RWPE2 (cell line): ENCODE data around the gene KLF2.

Experiments used
- ATAC-seq: fragments of 200-7000 bp; cut with Tn5 transposase; 3 replicates; pipeline ENCODE4 v1.9.1; 2021; ENCODE audit warnings: low read depth
- DNase-seq: peaks from one replicate; pipeline ENCODE4 v3.0.0-alpha.2; 2020; ENCODE audit warnings: low spot score
- H3K27ac ChIP-seq: fragments of 450-650 bp; 2 replicates; pipeline ENCODE4 v1.5.1; 2017; ENCODE audit warnings: mild to moderate bottlenecking; ENCODE audit not compliant: poor library complexity, severe bottlenecking
- H3K27me3 ChIP-seq: fragments of 250-450 bp; sonication (Bioruptor Pico); 2 replicates; pipeline ENCODE4 v1.5.1; 2021; ENCODE audit warnings: mild to moderate bottlenecking, moderate library complexity; ENCODE audit not compliant: insufficient read depth, poor library complexity, severe bottlenecking
- H3K36me3 ChIP-seq: fragments of 250-450 bp; sonication (Bioruptor Pico); 2 replicates; pipeline ENCODE4 v1.5.1; 2020; ENCODE audit warnings: low read depth, mild to moderate bottlenecking, moderate library complexity
- H3K4me1 ChIP-seq: fragments of 250-450 bp; sonication (Bioruptor Pico); 2 replicates; pipeline ENCODE4 v1.5.1; 2021; ENCODE audit warnings: mild to moderate bottlenecking, moderate library complexity; ENCODE audit not compliant: insufficient read depth, poor library complexity, severe bottlenecking
- H3K4me3 ChIP-seq: fragments of 250-450 bp; sonication (Bioruptor Pico); 2 replicates; pipeline ENCODE4 v1.5.1; 2021; ENCODE audit warnings: mild to moderate bottlenecking, moderate library complexity; ENCODE audit not compliant: severe bottlenecking
- H3K9me3 ChIP-seq: fragments of 250-450 bp; sonication (Bioruptor Pico); 2 replicates; pipeline ENCODE4 v1.5.1; 2021; ENCODE audit warnings: mild to moderate bottlenecking, moderate library complexity; ENCODE audit not compliant: severe bottlenecking
- CTCF ChIP-seq: fragments of 450-650 bp; IDR thresholded peaks from one replicate; pipeline ENCODE4 v1.5.1; 2017; ENCODE audit warnings: mild to moderate bottlenecking, moderate library complexity; ENCODE audit not compliant: poor library complexity, severe bottlenecking

The KLF2 gene

DNA sequence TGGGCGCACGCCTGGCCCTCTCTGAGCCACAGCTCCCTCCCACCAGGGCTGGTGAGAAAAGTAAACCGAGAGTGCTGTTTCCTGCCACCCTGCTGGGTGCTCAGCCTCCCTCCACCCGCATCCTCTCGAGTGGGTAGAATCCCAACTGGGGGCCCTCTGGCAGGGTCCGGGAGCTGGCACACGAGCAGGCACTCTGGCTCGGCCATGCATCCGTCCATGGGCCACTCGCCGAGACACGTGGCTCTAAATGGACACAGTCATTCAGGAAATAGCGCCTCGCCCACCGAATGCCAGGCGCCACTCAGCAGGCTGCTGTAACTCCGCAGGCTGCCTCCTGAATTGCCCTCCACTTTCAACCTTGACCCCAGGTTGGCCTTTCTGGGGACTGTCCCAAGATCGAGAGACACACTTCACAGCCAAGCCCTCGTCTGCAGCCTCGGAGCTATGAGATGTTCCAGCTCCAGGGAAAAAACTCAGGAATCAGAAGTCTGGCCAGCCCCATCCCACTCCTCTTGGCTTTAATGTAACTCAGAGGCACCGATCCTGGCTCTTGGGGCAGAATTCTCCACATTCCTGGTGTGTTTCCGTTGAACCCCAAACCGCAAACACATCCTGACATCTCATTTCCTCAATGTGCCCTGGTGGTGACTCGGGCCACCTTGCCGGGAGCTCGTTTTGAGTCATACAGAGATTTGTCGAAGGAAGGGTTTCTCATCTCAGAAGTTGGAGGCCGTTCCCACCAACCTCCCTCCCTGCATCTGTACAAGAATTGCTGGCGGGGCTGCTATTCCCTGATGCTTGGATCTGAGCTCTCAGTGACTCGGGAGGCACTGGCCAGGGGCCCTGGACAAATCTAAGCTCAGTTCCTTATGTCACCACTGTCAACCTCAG, 14.1 kb downstream of the KLF2 start:
- Histone ChIP-seq H3K9me3 (no peaks in the 10 kb centered on the region), H3K27ac (peak overlapping the region; percentile 20), H3K36me3 (no peaks in the 10 kb centered on the region), H3K4me1 (peaks cover 5% of the 10 kb centered on the region), H3K27me3 (no peaks in the 10 kb centered on the region), H3K4me3 (no peak overlapping the region)
- no peak for DNase-seq
- ATAC-seq, result peak; percentile 58
- no peak for TF ChIP-seq CTCF

- no peak overlapping the region for H3K4me3 ChIP-seq
- no peaks in the 10 kb centered on the region for H3K9me3 ChIP-seq
- no peaks in the 10 kb centered on the region for H3K36me3 ChIP-seq
- DNase-seq (no peak), ATAC-seq (no peak; the same call in 2 of the 3 replicates)
- peaks cover 5% of the 10 kb centered on the region for H3K4me1 ChIP-seq
- TF ChIP-seq CTCF, result no peak
- no peaks in the 10 kb centered on the region for H3K27me3 ChIP-seq
- H3K27ac ChIP-seq, result peak overlapping the region; percentile 20
These were observed 14.7 kb downstream of the KLF2 start for GRCh38 chr19:16339361-16339725.

GRCh38 chr19:16340092-16340491, 15.5 kb downstream of the KLF2 start:
- Histone ChIP-seq H3K9me3 (no peaks in the 10 kb centered on the region), H3K4me3 (no peak overlapping the region), H3K27me3 (no peaks in the 10 kb centered on the region), H3K27ac (no peak overlapping the region), H3K4me1 (peaks cover 5% of the 10 kb centered on the region), H3K36me3 (no peaks in the 10 kb centered on the region)
- no peak for TF ChIP-seq CTCF
- DNase-seq (no peak), ATAC-seq (no peak)

DNA sequence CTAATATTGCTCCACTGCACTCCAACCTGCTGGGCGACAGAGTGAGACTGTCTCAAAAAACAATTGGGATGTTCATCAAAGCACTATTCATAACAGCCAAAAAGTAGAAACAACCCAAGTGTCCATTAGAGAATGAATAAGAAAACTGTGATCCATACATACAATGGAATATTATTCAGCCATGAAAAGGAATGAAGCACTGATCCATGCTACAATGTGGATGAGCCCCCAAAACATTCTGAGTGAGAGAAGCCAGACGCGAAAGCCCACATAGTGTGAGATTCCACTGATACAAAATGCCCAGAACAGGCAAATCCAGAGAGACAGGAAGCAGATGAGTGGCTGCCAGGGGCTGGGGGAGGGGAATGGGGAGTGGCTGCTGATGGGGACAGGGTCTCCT, 16.0 kb downstream of the KLF2 start:
- no peak for DNase-seq
- no peak overlapping the region for H3K27ac ChIP-seq
- peaks cover 5% of the 10 kb centered on the region for H3K4me1 ChIP-seq
- no peak for ATAC-seq
- H3K36me3 ChIP-seq, result no peaks in the 10 kb centered on the region
- no peaks in the 10 kb centered on the region for H3K9me3 ChIP-seq
- no peak for TF ChIP-seq CTCF
- H3K27me3 ChIP-seq, result no peaks in the 10 kb centered on the region
- H3K4me3 ChIP-seq, result no peak overlapping the region
